Omental fat pad (tissue), 4 donors: ENCODE data around the gene SARDH. TPM values are rescaled to one million over a fixed set of nuclear protein-coding genes. Genes with fewer than 3 reads are reported as not detected.

ENCODE experiments used
- ATAC-seq: fragments of 150-250 bp; one replicate; pipeline ENCODE4 v1.9.1; 2016; ENCODE audit warnings: mild to moderate bottlenecking, moderate library complexity; ENCODE audit not compliant: low FRiP score
- DNase-seq: peaks from one replicate; pipeline ENCODE4 v3.0.0-alpha.2; 2019; ENCODE audit warnings: low spot score
- total RNA-seq, 4 donors: library from RNA; depleted of rRNA; stranded (reverse); fragments of >200 nt; gene quantifications; one replicate each; pipeline ENCODE4 v1.1.0, GENCODE V29; 2016
- TF ChIP-seq, protein P1 (sequence below), 3 donors: fragments of 450-650 bp; IDR thresholded peaks; one replicate each; pipeline ENCODE4 v1.5.1; 2016 to 2017; ENCODE audit warnings: antibody characterized with exemption in 3 of 3, mild to moderate bottlenecking in 3 of 3, moderate library complexity in 2 of 3

Gene SARDH
- total RNA-seq, 4 donors from 2014 or later: 0.56 to 6.9 (median 1.8) TPM

DNA sequence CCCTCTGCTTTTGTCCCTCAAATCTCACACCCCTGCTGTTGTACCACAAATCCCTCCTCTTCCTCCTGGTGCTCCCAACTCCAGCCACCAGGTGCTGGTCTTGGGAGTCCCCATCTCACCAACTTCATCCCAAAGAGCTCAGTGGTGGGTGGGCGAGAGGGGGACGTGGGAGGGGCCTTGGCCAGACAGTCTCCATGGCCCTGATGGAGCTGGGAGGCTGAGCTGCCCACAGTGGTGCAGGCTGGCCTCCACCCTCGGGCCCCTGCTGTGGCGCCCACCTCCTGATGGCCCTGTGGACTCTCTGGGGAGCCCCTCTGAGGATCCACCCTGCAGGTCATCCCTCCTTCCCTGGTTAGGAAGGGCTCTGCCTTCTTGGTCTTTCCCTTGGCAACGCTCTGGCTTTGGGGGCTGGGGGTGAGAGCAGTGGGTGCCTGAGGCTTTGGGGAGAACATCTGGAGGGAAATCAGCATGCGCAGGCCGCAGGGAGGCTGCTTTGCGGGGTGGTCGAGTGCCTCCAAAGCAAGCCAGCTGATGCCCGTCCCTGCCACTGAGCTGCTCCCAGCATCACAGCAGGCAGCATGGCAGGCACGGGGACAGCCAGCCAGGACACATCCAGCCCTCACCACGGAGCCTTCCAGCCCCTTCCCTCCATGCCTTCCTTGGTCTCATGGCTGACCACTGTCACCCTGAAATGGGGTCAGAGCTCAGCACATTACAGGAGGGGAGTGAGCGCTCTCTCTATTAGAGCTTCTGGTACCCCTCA is 121.3 kb downstream of the SARDH start:
- ATAC-seq: no peak

DNA sequence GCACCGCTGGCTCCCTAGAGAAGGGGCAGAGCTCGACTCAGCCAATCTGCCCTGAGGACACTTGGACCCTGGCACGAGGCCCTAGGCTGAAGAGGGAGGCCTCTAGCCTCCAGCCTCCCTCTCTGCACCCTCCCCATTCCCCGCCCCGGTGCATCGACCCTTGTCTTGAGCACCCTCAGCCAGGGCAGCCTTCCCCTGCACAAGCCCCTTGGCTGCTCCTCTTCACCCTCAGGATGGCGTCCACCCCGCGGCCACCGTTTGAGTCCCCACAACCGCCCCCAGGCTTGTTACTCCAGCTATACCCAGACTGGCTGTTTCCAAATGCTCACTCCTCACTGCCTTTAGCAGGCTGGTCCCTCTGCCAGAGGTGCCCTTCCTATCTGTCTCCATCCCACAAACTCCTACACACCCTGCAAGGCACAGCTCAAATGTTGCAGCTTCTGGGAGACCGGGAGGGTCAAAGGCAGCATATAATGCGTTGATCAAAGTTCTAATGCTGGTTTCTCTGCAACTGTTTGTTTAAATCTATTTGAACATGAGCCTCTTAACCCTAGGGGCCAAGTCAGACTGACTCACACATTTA is 122.5 kb downstream of the SARDH start:
- DNase-seq (no peak), ATAC-seq (no peak)
- TF ChIP-seq, protein P1, sequence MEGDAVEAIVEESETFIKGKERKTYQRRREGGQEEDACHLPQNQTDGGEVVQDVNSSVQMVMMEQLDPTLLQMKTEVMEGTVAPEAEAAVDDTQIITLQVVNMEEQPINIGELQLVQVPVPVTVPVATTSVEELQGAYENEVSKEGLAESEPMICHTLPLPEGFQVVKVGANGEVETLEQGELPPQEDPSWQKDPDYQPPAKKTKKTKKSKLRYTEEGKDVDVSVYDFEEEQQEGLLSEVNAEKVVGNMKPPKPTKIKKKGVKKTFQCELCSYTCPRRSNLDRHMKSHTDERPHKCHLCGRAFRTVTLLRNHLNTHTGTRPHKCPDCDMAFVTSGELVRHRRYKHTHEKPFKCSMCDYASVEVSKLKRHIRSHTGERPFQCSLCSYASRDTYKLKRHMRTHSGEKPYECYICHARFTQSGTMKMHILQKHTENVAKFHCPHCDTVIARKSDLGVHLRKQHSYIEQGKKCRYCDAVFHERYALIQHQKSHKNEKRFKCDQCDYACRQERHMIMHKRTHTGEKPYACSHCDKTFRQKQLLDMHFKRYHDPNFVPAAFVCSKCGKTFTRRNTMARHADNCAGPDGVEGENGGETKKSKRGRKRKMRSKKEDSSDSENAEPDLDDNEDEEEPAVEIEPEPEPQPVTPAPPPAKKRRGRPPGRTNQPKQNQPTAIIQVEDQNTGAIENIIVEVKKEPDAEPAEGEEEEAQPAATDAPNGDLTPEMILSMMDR (IDR thresholded peaks at IDR 0.05): no peak

More for the DNA sequence above, 121.3 kb downstream of the SARDH start:
- no peak for DNase-seq
- TF ChIP-seq, protein P1 (IDR thresholded peaks at IDR 0.05): no peak

DNA sequence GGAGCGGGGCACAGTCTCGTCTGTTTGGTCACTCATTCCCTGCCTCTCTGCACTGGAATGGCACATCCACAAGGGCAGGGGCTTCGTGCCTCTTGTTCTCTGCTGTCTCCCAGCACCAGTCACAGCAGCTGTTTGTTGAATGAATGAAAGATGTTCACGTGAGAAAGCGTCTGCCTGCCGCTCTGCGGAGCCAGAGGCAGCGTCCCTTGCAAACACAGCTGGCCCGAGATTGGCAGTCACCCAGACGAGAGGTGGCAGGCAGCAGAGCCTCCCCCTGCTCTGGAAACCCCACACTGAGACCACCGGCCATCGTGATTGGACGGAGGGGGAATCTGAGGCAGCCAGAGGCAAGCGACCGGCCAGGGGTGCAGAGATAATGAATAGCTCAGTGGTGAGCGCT is 123.0 kb downstream of the SARDH start:
- TF ChIP-seq, protein P1 (IDR thresholded peaks at IDR 0.05): no peak
- DNase-seq (no peak), ATAC-seq (no peak)

DNA sequence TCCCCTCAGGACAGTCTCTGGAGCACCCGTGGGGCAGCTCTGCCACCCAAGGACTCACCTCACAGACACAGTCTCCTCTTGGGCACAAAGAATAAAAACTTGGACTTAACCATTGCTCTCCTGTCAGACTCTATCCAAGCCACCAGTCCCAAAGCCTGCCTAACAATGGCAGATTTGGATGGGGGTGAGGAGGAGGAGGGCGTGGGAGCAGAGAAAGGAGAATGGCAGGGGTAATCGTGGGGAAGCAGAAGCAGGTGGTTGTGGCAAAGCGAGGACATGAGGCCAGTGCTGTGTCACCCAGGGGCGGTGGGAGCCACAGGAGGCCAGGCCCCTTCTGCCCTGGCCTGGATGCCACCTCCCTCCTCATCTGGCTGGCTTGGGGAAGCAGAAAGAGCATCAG is 123.5 kb downstream of the SARDH start:
- ATAC-seq (no peak), DNase-seq (no peak)
- TF ChIP-seq, protein P1 (IDR thresholded peaks at IDR 0.05): no peak

DNA sequence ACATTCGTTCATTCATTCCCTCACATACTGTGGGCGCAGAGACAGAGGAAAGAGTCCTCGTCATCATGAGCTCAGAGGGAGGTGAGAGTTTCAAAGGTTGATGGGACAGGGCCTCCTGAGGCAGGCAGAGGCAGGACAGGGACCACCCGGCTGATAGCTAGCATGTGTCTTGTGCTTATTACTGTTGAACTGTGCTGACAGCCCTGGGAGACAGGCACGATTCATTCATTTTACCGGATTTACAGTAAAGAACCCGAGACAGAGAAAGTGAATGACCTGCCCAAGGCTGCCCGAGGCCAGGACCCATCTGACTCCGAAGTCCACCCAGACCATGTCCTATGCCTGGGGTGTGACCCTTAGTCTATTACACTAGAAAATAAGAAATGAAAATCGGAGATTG is 124.1 kb downstream of the SARDH start:
- ATAC-seq: no peak
- TF ChIP-seq, protein P1 (IDR thresholded peaks at IDR 0.05): no peak
- no peak for DNase-seq

Other genes starting within 250 kb of the SARDH start
- gene MYMK, start 213.4 kb downstream of the SARDH start, total RNA-seq: not detected
- 1 to 10 TPM in 3 of 4 donors, under 1 TPM in 1; 0.63 to 4.7 (median 1.4) TPM for gene ADAMTSL2, start 203.6 kb downstream of the SARDH start, total RNA-seq
- not detected for gene FAM163B, start 129.0 kb downstream of the SARDH start, total RNA-seq
- gene DBH, start 102.0 kb downstream of the SARDH start, total RNA-seq: under 1 TPM in 1 of 4 donors, not detected in 3; 0.19 TPM